NCI-H69 (cell line): ENCODE data around the gene OSBP2.

ENCODE experiments used
- DNase-seq: peaks from one replicate; lab custom pipeline; 2025; lab: John Stamatoyannopoulos, UW

The OSBP2 gene

GRCh38 chr22:30905696-30906341, 211.1 kb downstream of the OSBP2 start:
- DNase-seq = no peak

- DNase-seq = no peak
These were observed 211.7 kb downstream of the OSBP2 start for GRCh38 chr22:30906411-30906810.

GRCh38 chr22:30906946-30907345, 212.3 kb downstream of the OSBP2 start:
- no peak for DNase-seq

- no peak for DNase-seq
These were observed 213.4 kb downstream of the OSBP2 start for GRCh38 chr22:30908051-30908461.

- no peak for DNase-seq
These were observed 214.6 kb downstream of the OSBP2 start for GRCh38 chr22:30909306-30909705.

- DNase-seq = peak; percentile 74
These were observed 215.7 kb downstream of the OSBP2 start for GRCh38 chr22:30910358-30910757.

- no peak for DNase-seq
These were observed 224.1 kb downstream of the OSBP2 start for GRCh38 chr22:30918761-30919160.

- DNase-seq = no peak
These were observed 225.3 kb downstream of the OSBP2 start for GRCh38 chr22:30919973-30920372.

- peak; percentile 75 for DNase-seq
These were observed 225.7 kb downstream of the OSBP2 start for GRCh38 chr22:30920407-30920806.

- peak; percentile 47 for DNase-seq
These were observed 226.4 kb downstream of the OSBP2 start for GRCh38 chr22:30921108-30921507.

GRCh38 chr22:30922151-30922611, 227.5 kb downstream of the OSBP2 start:
- no peak for DNase-seq

GRCh38 chr22:30923168-30923900, 228.7 kb downstream of the OSBP2 start:
- no peak for DNase-seq

- no peak for DNase-seq
These were observed 231.0 kb downstream of the OSBP2 start for GRCh38 chr22:30925667-30926066.

- DNase-seq = no peak
These were observed 232.0 kb downstream of the OSBP2 start for GRCh38 chr22:30926706-30927105.

- DNase-seq = no peak
These were observed 233.1 kb downstream of the OSBP2 start for GRCh38 chr22:30927806-30928205.

GRCh38 chr22:30928401-30928800, 233.7 kb downstream of the OSBP2 start:
- no peak for DNase-seq

GRCh38 chr22:30930228-30930627, 235.6 kb downstream of the OSBP2 start:
- no peak for DNase-seq

GRCh38 chr22:30931541-30932300, 237.0 kb downstream of the OSBP2 start:
- DNase-seq = no peak

- DNase-seq = no peak
These were observed 238.0 kb downstream of the OSBP2 start for GRCh38 chr22:30932661-30933060.

- no peak for DNase-seq
These were observed 238.8 kb downstream of the OSBP2 start for GRCh38 chr22:30933457-30933856.

- DNase-seq = no peak
These were observed 239.4 kb downstream of the OSBP2 start for GRCh38 chr22:30934053-30934452.

GRCh38 chr22:30940685-30941362, 246.2 kb downstream of the OSBP2 start:
- no peak for DNase-seq
